Measurements from ENCODE around the gene ALG1. TPM values are rescaled to one million over a fixed set of nuclear protein-coding genes. Genes with fewer than 3 reads are reported as not detected.
"Not testable (repeated sequence)": the region's sequence is repeated elsewhere in the genome, so short reads cannot be mapped to it uniquely, and the experiment has no call there.

ALG1 gene
- total and polyA plus RNA-seq, 2 of the 13 experiments (the other 11 are each of a cell fraction or from before 2014, with no cell fraction given) = 43.3 to 75.6 TPM

GRCh38 chr16:5134739-5135452 lies 63.3 kb downstream of the ALG1 start (continued):
- TF ChIP-seq ZBTB40, LCORL (IDR thresholded peaks at IDR 0.05): not testable (repeated sequence)
- TF ChIP-seq ZBTB40 (CRISPR knock-in tag; IDR thresholded peaks at IDR 0.05) (peak; percentile 69; the same call in 1 of the 2 replicates), ZNF329 (CRISPR knock-in tag; IDR thresholded peaks at IDR 0.05; ENCODE audit: low read depth) (peak; percentile 71; the same call in 1 of the 2 replicates), KLF6 (CRISPR knock-in tag; IDR thresholded peaks at IDR 0.05) (peak; percentile 58; the same call in 1 of the 2 replicates), HNF4A (CRISPR knock-in tag; IDR thresholded peaks at IDR 0.05) (peak; percentile 99), ZNF737 (CRISPR knock-in tag; IDR thresholded peaks at IDR 0.05; ENCODE audit: borderline replicate concordance) (peak; percentile 49; the same call in 1 of the 2 replicates), ZBTB20 (CRISPR knock-in tag; IDR thresholded peaks at IDR 0.05; ENCODE audit: borderline replicate concordance, low read depth) (peak; percentile 83; the same call in 1 of the 2 replicates), LCORL (CRISPR knock-in tag; IDR thresholded peaks at IDR 0.05) (peak; percentile 100), ZNF281 (CRISPR knock-in tag; IDR thresholded peaks at IDR 0.05; ENCODE audit: borderline replicate concordance) (peak; percentile 91), NFKB2 (CRISPR knock-in tag; IDR thresholded peaks at IDR 0.05; ENCODE audit: borderline replicate concordance) (peak; percentile 42; the same call in 1 of the 2 replicates), DRAP1 (CRISPR knock-in tag; IDR thresholded peaks at IDR 0.05) (peak; percentile 54; the same call in 1 of the 2 replicates), POGK (CRISPR knock-in tag; conservative IDR thresholded peaks at IDR 0.05) (peak; percentile 91)
